Motor neuron (in vitro differentiated cells): ENCODE data around the gene FRMD4A. TPM values are rescaled to one million over a fixed set of nuclear protein-coding genes. Genes with fewer than 3 reads are reported as not detected.
"Not testable (repeated sequence)": the region's sequence is repeated elsewhere in the genome, so short reads cannot be mapped to it uniquely, and the experiment has no call there.

Experiments
- ATAC-seq, 8 experiments: fragments of 200-7000 bp; cut with Tn5 transposase; replicated peaks in 6 of 8; 2 replicates each; pipeline ENCODE4 v1.8.0; 2021; ENCODE audit warnings: mild to moderate bottlenecking in 8 of 8, moderate library complexity in 8 of 8
- H3K27ac ChIP-seq, 2 donors: fragments of 250-450 bp; sonication (Bioruptor Pico); 2 replicates each; pipeline ENCODE4 v1.9.0; 2021; ENCODE audit warnings: antibody characterized with exemption in 2 of 2, mild to moderate bottlenecking in 2 of 2, moderate library complexity in 1 of 2
- H3K4me1 ChIP-seq, 2 donors: fragments of 250-450 bp; sonication (Bioruptor Pico); replicated peaks in 1 of 2; 2 replicates each; pipeline ENCODE4 v1.6.1; 2021; ENCODE audit warnings: antibody characterized with exemption in 2 of 2, mild to moderate bottlenecking in 2 of 2, moderate library complexity in 1 of 2
- H3K4me3 ChIP-seq, 5 donors: fragments of 250-450 bp; sonication (Bioruptor Pico); 2 replicates each; pipeline ENCODE4 v1.9.0; 2021; ENCODE audit warnings: antibody characterized with exemption in 5 of 5, mild to moderate bottlenecking in 5 of 5, moderate library complexity in 4 of 5
- WGBS, 10 experiments: fragments of 450-650 bp; shearing (Covaris generic); methylation state at CpG; one replicate each; pipeline ENCODE4 v1.0.0; 2022; 5-methylcytosine and 5-hydroxymethylcytosine counted together
- in situ Hi-C, 9 experiments: fragments of 400-800 bp; cut with MboI; loops; one replicate each; pipeline ENCODE4 v1.15.0; 2021; ENCODE audit warnings: low sequenced_read_pairs in 9 of 9, low pct_unique_long_range_greater_than_20kb in 2 of 9; ENCODE audit not compliant: unreplicated experiment in 9 of 9
- total RNA-seq, 8 experiments: library from RNA; unstranded; fragments of 300-600 nt; gene quantifications; 2 replicates each; pipeline versions ENCODE4 v1.2.3 to v1.2.4, GENCODE V29; 2022

FRMD4A gene
- total RNA-seq, 8 experiments from 2014 or later: 18.6 to 87.3 (median 44.5) TPM

GRCh38 chr10:14241196-14241595, 89.5 kb downstream of the FRMD4A start:
- WGBS, 10 experiments: 38 to 100% (median 80%) methylated on average over 1 of the region's 1 CpG; no CpG with 5 or more reads in 2 of the 10 experiments
- in situ Hi-C loops: no loop called here

GRCh38 chr10:14240253-14241189, 90.2 kb downstream of the FRMD4A start:
- in situ Hi-C loops: no loop called here
- Histone ChIP-seq H3K27ac (peak overlapping the region; percentile 1 to 3), H3K4me1 (peaks cover 11 to 16% of the 10 kb centered on the region in 2 donors), H3K4me3 (peak overlapping the region; percentile 10 to 32 (median 18))
- ATAC-seq: peak; percentile 23 to 99 (median 97)
- 6 to 49% (median 21%) methylated on average over 4 to 9 of the region's 13 CpGs; no CpG with 5 or more reads in 1 of the 10 experiments for WGBS, 10 experiments

More at GRCh38 chr10:14241196-14241595, 89.5 kb downstream of the FRMD4A start:
- Histone ChIP-seq H3K27ac (no peak overlapping the region), H3K4me3 (no peak overlapping the region), H3K4me1 (peaks cover 11 to 16% of the 10 kb centered on the region in 2 donors)
- no peak for ATAC-seq

- peaks cover 15 to 19% of the 10 kb centered on the region in 2 donors for H3K4me1 ChIP-seq
- H3K4me3 ChIP-seq, H3K27ac ChIP-seq, in situ Hi-C loops, ATAC-seq: not testable (repeated sequence)
- 0 to 100% (median 84%) methylated on average over 1 to 3 of the region's 3 CpGs; no CpG with 5 or more reads in 2 of the 10 experiments for WGBS, 10 experiments
Observed at GRCh38 chr10:14238659-14239058, 92.1 kb downstream of the FRMD4A start.

GRCh38 chr10:14236341-14236740, 94.4 kb downstream of the FRMD4A start:
- in situ Hi-C loops: no loop called here

GRCh38 chr10:14235566-14236195, 95.0 kb downstream of the FRMD4A start:
- Histone ChIP-seq H3K4me3 (no peak overlapping the region), H3K27ac (no peak overlapping the region), H3K4me1 (peaks cover 13% of the 10 kb centered on the region in 2 donors)
- in situ Hi-C loops: no loop called here
- 20 to 93% (median 77%) methylated on average over 1 to 10 of the region's 11 CpGs; no CpG with 5 or more reads in 2 of the 10 experiments for WGBS, 10 experiments
- ATAC-seq: no peak

More at GRCh38 chr10:14236341-14236740, 94.4 kb downstream of the FRMD4A start:
- no peak overlapping the region for H3K4me3 ChIP-seq
- 37 to 100% (median 83%) methylated on average over 1 to 5 of the region's 6 CpGs; no CpG with 5 or more reads in 4 of the 10 experiments for WGBS, 10 experiments
- peaks cover 19% of the 10 kb centered on the region in 2 donors for H3K4me1 ChIP-seq
- ATAC-seq: no peak
- H3K27ac ChIP-seq: no peak overlapping the region

GRCh38 chr10:14233566-14233965, 97.2 kb downstream of the FRMD4A start:
- in situ Hi-C loops: no loop called here
- ATAC-seq: peak in 3 of 8 experiments; percentile 18 to 38 (median 30)
- Histone ChIP-seq H3K4me3 (no peak overlapping the region), H3K27ac (no peak overlapping the region), H3K4me1 (peaks cover 4 to 10% of the 10 kb centered on the region in 2 donors)
- WGBS, 10 experiments: 0 to 94% (median 76%) methylated on average over 1 to 4 of the region's 4 CpGs; no CpG with 5 or more reads in 2 of the 10 experiments

- ATAC-seq, in situ Hi-C loops, H3K27ac ChIP-seq, H3K4me3 ChIP-seq: not testable (repeated sequence)
- WGBS, 10 experiments: 44 to 80% (median 67%) methylated on average over 1 to 3 of the region's 3 CpGs; no CpG with 5 or more reads in 1 of the 10 experiments
- H3K4me1 ChIP-seq: peaks cover 8 to 13% of the 10 kb centered on the region in 2 donors
Observed at GRCh38 chr10:14228798-14229197, 101.9 kb downstream of the FRMD4A start.

GRCh38 chr10:14225379-14225778, 105.3 kb downstream of the FRMD4A start:
- peak in 4 of 8 experiments; percentile 40 to 49 (median 42) for ATAC-seq
- in situ Hi-C loops: no loop called here
- Histone ChIP-seq H3K4me1 (peaks cover 6% of the 10 kb centered on the region in 2 donors), H3K27ac (no peak overlapping the region), H3K4me3 (no peak overlapping the region)
- WGBS, 10 experiments: 0 to 80% (median 69%) methylated on average over 1 to 4 of the region's 4 CpGs

- no peak for ATAC-seq
- in situ Hi-C loops: loop anchor here in 1 of 9 experiments (25.0 kb wide), 1 partner anchor 242 kb away; no protein-coding TSS in a partner anchor
- whole genome bisulfite sequencing, 10 experiments: 17 to 100% (median 83%) methylated on average over 1 to 7 of the region's 7 CpGs; no CpG with 5 or more reads in 1 of the 10 experiments
- Histone ChIP-seq H3K4me3 (no peak overlapping the region), H3K27ac (no peak overlapping the region), H3K4me1 (no peaks in the 10 kb centered on the region)
Observed at GRCh38 chr10:14220026-14220425, 110.7 kb downstream of the FRMD4A start.

GRCh38 chr10:14219411-14219810, 111.3 kb downstream of the FRMD4A start:
- WGBS, 10 experiments: 17 to 100% (median 87%) methylated on average over 1 to 4 of the region's 5 CpGs; no CpG with 5 or more reads in 3 of the 10 experiments
- in situ Hi-C loops: loop anchor here in 1 of 9 experiments (25.0 kb wide), 1 partner anchor 243 kb away; no protein-coding TSS in a partner anchor
- Histone ChIP-seq H3K4me3 (no peak overlapping the region), H3K4me1 (no peaks in the 10 kb centered on the region), H3K27ac (no peak overlapping the region)
- no peak for ATAC-seq

- no peak overlapping the region for H3K27ac ChIP-seq
- H3K4me1 ChIP-seq: peaks cover 0 to 6% of the 10 kb centered on the region in 2 donors
- 22 to 95% (median 82%) methylated on average over 2 to 7 of the region's 7 CpGs for WGBS, 10 experiments
- no peak overlapping the region for H3K4me3 ChIP-seq
- ATAC-seq: no peak
- in situ Hi-C loops: loop anchor here in 1 of 9 experiments (25.0 kb wide), 1 partner anchor 247 kb away; no protein-coding TSS in a partner anchor
Observed at GRCh38 chr10:14215641-14216040, 115.1 kb downstream of the FRMD4A start.

- in situ Hi-C loops: loop anchor here in 1 of 9 experiments (25.0 kb wide), 1 partner anchor 249 kb away; no protein-coding TSS in a partner anchor
- H3K27ac ChIP-seq, ATAC-seq, H3K4me3 ChIP-seq, H3K4me1 ChIP-seq: not testable (repeated sequence)
- WGBS, 10 experiments: 57 to 100% (median 80%) methylated on average over 1 to 6 of the region's 7 CpGs; no CpG with 5 or more reads in 1 of the 10 experiments
Observed at GRCh38 chr10:14213703-14214102, 117.0 kb downstream of the FRMD4A start.
